Ascending aorta (tissue), 2 donors: ENCODE results near the gene KCTD12. TPM values are rescaled to one million over a fixed set of nuclear protein-coding genes. Genes with fewer than 3 reads are reported as not detected.

Source experiments
- DNase-seq, 2 donors: peaks; one replicate each; pipeline ENCODE4 v3.0.0-alpha.2; 2019; ENCODE audit warnings: low spot score in 2 of 2
- H3K27ac ChIP-seq, 2 donors: fragments of 200-600 bp; sonication (generic); one replicate each; pipeline ENCODE4 v1.5.1; 2016 to 2017; ENCODE audit warnings: mild to moderate bottlenecking in 1 of 2
- H3K27me3 ChIP-seq: fragments of 200-600 bp; sonication (generic); one replicate; pipeline ENCODE4 v1.5.1; 2017
- H3K36me3 ChIP-seq, 2 donors: fragments of 200-600 bp; sonication (generic); one replicate each; pipeline ENCODE4 v1.5.1; 2016
- H3K4me1 ChIP-seq, 2 donors: fragments of 200-600 bp; sonication (generic); one replicate each; pipeline ENCODE4 v1.5.1; 2016 to 2017; ENCODE audit warnings: mild to moderate bottlenecking in 1 of 2
- H3K4me3 ChIP-seq, 2 donors: fragments of 200-600 bp; sonication (generic); one replicate each; pipeline ENCODE4 v1.5.1; 2016 to 2017; ENCODE audit warnings: mild to moderate bottlenecking in 1 of 2
- H3K9me3 ChIP-seq, 2 donors: fragments of 200-600 bp; sonication (generic); one replicate each; pipeline ENCODE4 v1.5.1; 2016
- CTCF ChIP-seq, 3 experiments: fragments of 200-600 bp in 2 of 3; fragments of 450-650 bp in 1 of 3; sonication (generic) in 2 of 3; IDR thresholded peaks; one replicate each; pipeline ENCODE4 v1.5.1; 2016 to 2019; ENCODE audit warnings: antibody characterized with exemption in 3 of 3, mild to moderate bottlenecking in 1 of 3, moderate library complexity in 1 of 3
- intact Hi-C: fragments of 100-400 bp; cut with DNase I; formaldehyde crosslinking; loops from one replicate; pipeline ENCODE4 v1.15.1; 2023
- total RNA-seq: library from RNA; depleted of rRNA; stranded (reverse); fragments of >200 nt; gene quantifications from one replicate; pipeline ENCODE4 v1.1.0, GENCODE V29; 2016

The KCTD12 gene
- total RNA-seq, 1 donor from 2014 or later: 120 TPM

- no peaks in the 10 kb centered on the region for H3K27me3 ChIP-seq
- intact Hi-C loops: loop anchor here (10.0 kb wide), 7 partner anchors 142 to 1328 kb away; partner anchors contain the start of genes FBXL3 and MYCBP2
Measured at GRCh38 chr13:76883236-76883635, 3.0 kb downstream of the KCTD12 start.

GRCh38 chr13:76882431-76882830 lies 3.8 kb downstream of the KCTD12 start:
- DNase-seq: no peak
- no peaks in the 10 kb centered on the region for H3K27me3 ChIP-seq
- peak overlapping the region; percentile 26 to 97 for H3K27ac ChIP-seq
- H3K9me3 ChIP-seq: no peaks in the 10 kb centered on the region
- TF ChIP-seq CTCF (IDR thresholded peaks at IDR 0.05): no peak
- H3K36me3 ChIP-seq: no peaks in the 10 kb centered on the region
- H3K4me3 ChIP-seq: peak overlapping the region; percentile 28 to 99
- intact Hi-C loops: loop anchor here (10.0 kb wide), 7 partner anchors 142 to 1328 kb away; partner anchors contain the start of genes FBXL3 and MYCBP2
- peaks cover 0 to 16% of the 10 kb centered on the region in 2 donors for H3K4me1 ChIP-seq

More at GRCh38 chr13:76883236-76883635, 3.0 kb downstream of the KCTD12 start:
- Histone ChIP-seq H3K27ac (peak overlapping the region in 1 of 2 donors; percentile 97), H3K4me3 (peak overlapping the region; percentile 94 to 99), H3K9me3 (no peaks in the 10 kb centered on the region), H3K36me3 (no peaks in the 10 kb centered on the region), H3K4me1 (peaks cover 0 to 18% of the 10 kb centered on the region in 2 donors)
- no peak for DNase-seq
- TF ChIP-seq CTCF (IDR thresholded peaks at IDR 0.05): no peak

- TF ChIP-seq CTCF (IDR thresholded peaks at IDR 0.05): no peak
- Histone ChIP-seq H3K36me3 (no peaks in the 10 kb centered on the region), H3K9me3 (no peaks in the 10 kb centered on the region), H3K4me3 (peak overlapping the region in 1 of 2 donors; percentile 44), H3K27me3 (no peaks in the 10 kb centered on the region), H3K27ac (peak overlapping the region; percentile 63 to 73), H3K4me1 (peaks cover 0 to 12% of the 10 kb centered on the region in 2 donors)
- intact Hi-C loops: loop anchor here (10.0 kb wide), 7 partner anchors 145 to 1325 kb away; partner anchors contain the start of genes FBXL3 and MYCBP2
- no peak for DNase-seq
Measured at GRCh38 chr13:76879883-76880270, 6.3 kb downstream of the KCTD12 start.

GRCh38 chr13:76879203-76879882 lies 6.9 kb downstream of the KCTD12 start:
- peak; percentile 57 to 91 for DNase-seq
- Histone ChIP-seq H3K36me3 (no peaks in the 10 kb centered on the region), H3K9me3 (no peaks in the 10 kb centered on the region), H3K4me3 (peak overlapping the region in 1 of 2 donors; percentile 44), H3K27me3 (no peaks in the 10 kb centered on the region), H3K4me1 (peaks cover 0 to 12% of the 10 kb centered on the region in 2 donors), H3K27ac (peak overlapping the region; percentile 63 to 73)
- TF ChIP-seq CTCF (IDR thresholded peaks at IDR 0.05): no peak
- intact Hi-C loops: no loop called here

- Histone ChIP-seq H3K4me3 (no peak overlapping the region), H3K36me3 (no peaks in the 10 kb centered on the region), H3K9me3 (no peaks in the 10 kb centered on the region), H3K4me1 (peaks cover 0 to 9% of the 10 kb centered on the region in 2 donors), H3K27ac (no peak overlapping the region), H3K27me3 (no peaks in the 10 kb centered on the region)
- no peak for TF ChIP-seq CTCF (IDR thresholded peaks at IDR 0.05)
- intact Hi-C loops: no loop called here
- no peak for DNase-seq
Measured at GRCh38 chr13:76878043-76878442, 8.2 kb downstream of the KCTD12 start.
